Colonic mucosa (tissue), 4 donors: ENCODE measurements around the gene SMC6. TPM values are rescaled to one million over a fixed set of nuclear protein-coding genes. Genes with fewer than 3 reads are reported as not detected.

ENCODE experiments used
- DNase-seq: peaks from one replicate; pipeline ENCODE4 v3.0.0-alpha.2; 2020
- H3K27ac ChIP-seq: fragments of 200-600 bp; one replicate; pipeline ENCODE4 v1.8.0; 2021
- H3K27me3 ChIP-seq: fragments of 200-600 bp; one replicate; pipeline ENCODE4 v1.8.0; 2021
- H3K36me3 ChIP-seq: fragments of 200-600 bp; one replicate; pipeline ENCODE4 v1.8.0; 2021
- H3K4me1 ChIP-seq: fragments of 200-600 bp; one replicate; pipeline ENCODE4 v1.8.0; 2021; ENCODE audit warnings: mild to moderate bottlenecking
- H3K4me3 ChIP-seq: fragments of 200-600 bp; one replicate; pipeline ENCODE4 v1.8.0; 2021
- H3K9ac ChIP-seq, 2 donors: one replicate each; pipeline ENCODE4 v1.7.0; 2013; ENCODE audit warnings: control low read depth in 2 of 2, low read depth in 2 of 2, low read length in 2 of 2
- H3K9me3 ChIP-seq: fragments of 200-600 bp; one replicate; pipeline ENCODE4 v1.8.0; 2021
- CTCF ChIP-seq: fragments of 200-600 bp; IDR thresholded peaks from one replicate; pipeline ENCODE4 v1.8.0; 2022; ENCODE audit warnings: antibody characterized with exemption, mild to moderate bottlenecking
- intact Hi-C: fragments of 100-400 bp; cut with DNase I; formaldehyde crosslinking; loops from one replicate; pipeline ENCODE4 v1.14.1; 2022
- total RNA-seq, 2 donors: library from RNA; stranded (reverse); fragmentation: NEBNext Ultra II Directional in 1 of 2; extraction: Animal tissue kit (Norgen Biotek cat#: 25700) in 1 of 2; gene quantifications; one replicate each; pipeline ENCODE4 v1.2.1, GENCODE V29; 2021
- donor health status: healthy.
- donor health status: DM: no; HTN: no; CAD: no.
- donor health status: DM: no; HTN: no; CAD: no.

SMC6 gene, protein sequence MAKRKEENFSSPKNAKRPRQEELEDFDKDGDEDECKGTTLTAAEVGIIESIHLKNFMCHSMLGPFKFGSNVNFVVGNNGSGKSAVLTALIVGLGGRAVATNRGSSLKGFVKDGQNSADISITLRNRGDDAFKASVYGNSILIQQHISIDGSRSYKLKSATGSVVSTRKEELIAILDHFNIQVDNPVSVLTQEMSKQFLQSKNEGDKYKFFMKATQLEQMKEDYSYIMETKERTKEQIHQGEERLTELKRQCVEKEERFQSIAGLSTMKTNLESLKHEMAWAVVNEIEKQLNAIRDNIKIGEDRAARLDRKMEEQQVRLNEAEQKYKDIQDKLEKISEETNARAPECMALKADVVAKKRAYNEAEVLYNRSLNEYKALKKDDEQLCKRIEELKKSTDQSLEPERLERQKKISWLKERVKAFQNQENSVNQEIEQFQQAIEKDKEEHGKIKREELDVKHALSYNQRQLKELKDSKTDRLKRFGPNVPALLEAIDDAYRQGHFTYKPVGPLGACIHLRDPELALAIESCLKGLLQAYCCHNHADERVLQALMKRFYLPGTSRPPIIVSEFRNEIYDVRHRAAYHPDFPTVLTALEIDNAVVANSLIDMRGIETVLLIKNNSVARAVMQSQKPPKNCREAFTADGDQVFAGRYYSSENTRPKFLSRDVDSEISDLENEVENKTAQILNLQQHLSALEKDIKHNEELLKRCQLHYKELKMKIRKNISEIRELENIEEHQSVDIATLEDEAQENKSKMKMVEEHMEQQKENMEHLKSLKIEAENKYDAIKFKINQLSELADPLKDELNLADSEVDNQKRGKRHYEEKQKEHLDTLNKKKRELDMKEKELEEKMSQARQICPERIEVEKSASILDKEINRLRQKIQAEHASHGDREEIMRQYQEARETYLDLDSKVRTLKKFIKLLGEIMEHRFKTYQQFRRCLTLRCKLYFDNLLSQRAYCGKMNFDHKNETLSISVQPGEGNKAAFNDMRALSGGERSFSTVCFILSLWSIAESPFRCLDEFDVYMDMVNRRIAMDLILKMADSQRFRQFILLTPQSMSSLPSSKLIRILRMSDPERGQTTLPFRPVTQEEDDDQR
- total RNA-seq: 10 to 100 TPM; 23.3 to 25.2 TPM

DNA sequence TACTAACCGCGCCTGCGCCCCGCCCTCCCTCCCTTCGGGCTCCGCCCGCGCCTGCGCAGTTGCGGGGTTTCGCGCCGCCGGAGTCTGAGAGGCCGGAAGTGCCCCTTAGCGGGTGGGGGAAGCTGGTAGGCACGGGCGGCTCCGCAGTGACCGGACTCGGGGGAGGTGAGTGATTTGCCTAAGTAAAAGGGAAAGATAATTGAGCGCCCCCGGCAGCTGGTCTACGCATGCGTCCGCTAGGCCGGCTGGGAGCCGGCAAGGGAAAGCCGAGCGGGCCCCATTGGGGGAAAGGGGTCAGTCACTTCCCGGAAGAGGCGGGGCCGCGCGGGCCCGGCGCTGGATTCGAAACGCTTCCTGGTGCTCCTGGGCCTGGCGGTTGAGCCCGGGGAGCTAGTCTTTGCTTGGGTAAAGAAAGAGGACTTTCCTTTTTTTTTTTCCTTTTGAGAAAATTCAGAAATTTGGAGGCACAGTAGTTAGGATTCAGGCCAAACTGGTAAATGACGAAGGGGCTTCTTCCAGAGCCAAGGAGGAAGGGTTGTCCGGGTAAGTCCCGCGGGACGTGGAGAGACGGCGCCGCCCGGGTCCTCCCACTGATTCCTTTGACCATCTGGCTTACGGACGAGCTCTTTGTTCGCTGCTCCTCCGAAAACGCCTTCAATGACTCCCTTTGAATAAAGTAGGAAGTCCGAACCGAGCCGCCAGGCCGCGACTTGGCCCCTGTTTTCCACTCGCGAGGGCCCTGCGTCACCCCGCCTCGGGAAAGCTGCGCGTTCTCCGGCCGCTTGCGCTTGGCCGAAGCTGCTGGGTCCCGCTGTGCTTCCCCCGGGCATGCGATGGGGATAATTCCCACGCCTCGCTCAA, at the start of gene SMC6, which contains the start of gene GEN1:
Gene SMC6, minus strand, starts transcription at position 8 of the 861 bp plus-strand sequence. CDS start 7,864 bp downstream, outside the sequence.
Gene GEN1, plus strand, starts transcription at position 336 of the 861 bp plus-strand sequence. CDS start 5,806 bp downstream, outside the sequence.
- no peaks in the 10 kb centered on the region for H3K27me3 ChIP-seq
- no peak for TF ChIP-seq CTCF
- peak within 1 kb of the TSS; percentile 87 to 98 for H3K9ac ChIP-seq
- H3K36me3 ChIP-seq: no peaks in the 10 kb centered on the region
- no peaks in the 10 kb centered on the region for H3K9me3 ChIP-seq
- intact Hi-C loops: loop anchor here (10.0 kb wide), 1 partner anchor 71 kb away; no protein-coding TSS in a partner anchor
- no peaks in the 10 kb centered on the region for H3K4me1 ChIP-seq
- DNase-seq: peak; percentile 94
- peak within 1 kb of the TSS; percentile 90 for H3K27ac ChIP-seq
- peak within 1 kb of the TSS; percentile 92 for H3K4me3 ChIP-seq

DNA sequence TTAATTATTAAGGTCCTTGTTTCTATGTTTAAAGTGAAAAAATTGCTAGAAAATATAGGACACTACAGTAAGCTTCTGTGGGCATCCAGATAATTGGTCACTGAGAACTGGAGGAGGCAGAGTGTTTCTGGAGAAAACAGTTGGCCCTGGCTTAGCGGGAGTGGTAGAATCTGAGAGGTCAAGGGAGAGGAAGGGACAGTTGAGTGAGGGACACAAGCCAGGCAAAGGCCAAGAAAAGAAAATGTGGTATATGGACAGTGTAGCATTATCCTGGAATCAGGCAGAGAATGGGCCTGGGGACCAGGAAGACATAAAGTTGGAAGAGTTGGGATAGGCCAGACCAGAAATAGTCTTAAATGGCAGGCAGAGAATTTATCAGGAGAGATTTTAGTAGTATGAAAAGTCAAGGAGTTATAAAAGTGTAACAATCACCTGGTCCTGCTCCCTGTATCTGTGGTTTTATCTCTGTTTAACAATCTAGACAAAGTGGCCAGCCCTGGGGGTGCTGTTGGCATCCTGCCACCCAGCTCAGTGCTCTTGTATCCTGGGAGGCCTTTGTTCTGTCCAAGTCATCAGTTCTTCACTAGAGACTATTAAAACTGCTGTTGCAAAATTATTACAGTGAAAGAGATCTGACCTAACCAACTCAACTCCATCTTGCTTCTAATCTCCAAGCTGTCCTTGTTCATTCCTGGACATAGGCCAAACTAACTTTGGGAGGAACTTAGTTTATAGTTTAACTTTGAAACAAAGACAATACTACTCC, 47.3 kb upstream of the SMC6 start:
- DNase-seq: peak; percentile 53
- intact Hi-C loops: no loop called here
- Histone ChIP-seq H3K4me1 (no peaks in the 10 kb centered on the region), H3K4me3 (no peak overlapping the region), H3K9me3 (no peaks in the 10 kb centered on the region), H3K9ac (no peak overlapping the region), H3K27me3 (no peaks in the 10 kb centered on the region), H3K27ac (no peak overlapping the region), H3K36me3 (no peaks in the 10 kb centered on the region)
- no peak for TF ChIP-seq CTCF

DNA sequence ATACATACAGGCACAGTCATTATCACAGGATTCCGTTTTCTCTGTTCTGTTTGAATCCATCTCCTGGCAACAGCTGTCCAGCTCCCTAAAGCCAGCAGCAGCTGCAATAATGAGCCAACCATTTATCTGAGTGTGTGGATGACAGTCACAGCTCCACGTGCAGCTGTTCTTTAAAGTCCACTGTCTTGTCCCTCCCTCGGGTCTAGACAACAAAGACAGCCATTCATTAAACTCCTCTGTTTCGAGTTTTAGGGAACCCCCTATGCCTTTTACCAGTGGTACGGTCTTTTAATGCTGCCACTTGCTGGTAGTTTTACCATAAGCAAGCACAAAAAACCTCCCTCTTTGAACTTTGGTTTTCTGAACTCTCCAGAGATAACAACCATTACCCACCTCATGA, 46.6 kb upstream of the SMC6 start:
- intact Hi-C loops: no loop called here
- DNase-seq: no peak
- Histone ChIP-seq H3K9me3 (no peaks in the 10 kb centered on the region), H3K4me1 (no peaks in the 10 kb centered on the region), H3K27ac (no peak overlapping the region), H3K36me3 (no peaks in the 10 kb centered on the region), H3K4me3 (no peak overlapping the region), H3K27me3 (no peaks in the 10 kb centered on the region), H3K9ac (no peak overlapping the region)
- TF ChIP-seq CTCF: no peak

DNA sequence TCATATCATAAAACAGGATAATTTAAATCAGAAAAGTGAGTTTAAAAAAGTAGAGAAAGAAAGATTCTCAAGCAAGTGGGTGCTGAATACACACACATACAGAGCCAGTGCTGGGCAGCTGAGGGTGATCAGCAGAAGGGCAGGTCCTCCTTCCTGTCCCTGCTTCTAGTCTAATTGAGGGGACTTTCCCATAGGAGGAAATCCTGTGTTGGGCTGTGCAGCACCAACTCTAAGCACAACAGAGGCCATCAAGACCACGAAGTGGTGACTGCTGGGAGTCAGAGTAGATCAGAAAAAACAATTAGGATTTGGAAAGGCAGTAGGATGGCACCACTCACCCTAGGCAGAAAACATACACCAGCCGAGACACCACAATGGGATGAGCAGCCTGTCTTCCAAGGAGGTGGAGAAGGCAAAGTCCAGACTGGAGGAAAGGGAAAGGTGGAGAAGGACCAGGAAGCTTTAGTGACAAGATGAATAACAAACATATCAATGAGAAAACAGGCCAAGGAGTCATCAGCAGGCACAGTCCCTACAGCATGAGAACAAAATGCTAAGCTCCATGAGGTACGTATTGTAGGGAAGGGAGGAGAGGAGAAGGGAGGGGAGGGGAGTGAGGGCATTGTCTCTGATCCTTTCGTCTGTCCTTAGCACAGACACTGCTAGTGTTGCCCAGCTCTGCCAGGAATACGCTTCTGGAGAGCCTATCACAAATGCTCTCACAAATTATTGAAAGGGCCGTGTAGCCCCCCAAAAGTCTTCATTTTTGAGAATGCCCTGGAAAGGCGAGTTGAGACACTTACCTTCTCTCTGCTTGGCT, 45.9 kb upstream of the SMC6 start:
- intact Hi-C loops: no loop called here
- Histone ChIP-seq H3K36me3 (no peaks in the 10 kb centered on the region), H3K9me3 (no peaks in the 10 kb centered on the region), H3K9ac (no peak overlapping the region), H3K4me1 (no peaks in the 10 kb centered on the region), H3K4me3 (no peak overlapping the region), H3K27ac (no peak overlapping the region), H3K27me3 (no peaks in the 10 kb centered on the region)
- no peak for TF ChIP-seq CTCF
- DNase-seq: no peak
